Measurements from ENCODE around the gene TP53I11.

DNA sequence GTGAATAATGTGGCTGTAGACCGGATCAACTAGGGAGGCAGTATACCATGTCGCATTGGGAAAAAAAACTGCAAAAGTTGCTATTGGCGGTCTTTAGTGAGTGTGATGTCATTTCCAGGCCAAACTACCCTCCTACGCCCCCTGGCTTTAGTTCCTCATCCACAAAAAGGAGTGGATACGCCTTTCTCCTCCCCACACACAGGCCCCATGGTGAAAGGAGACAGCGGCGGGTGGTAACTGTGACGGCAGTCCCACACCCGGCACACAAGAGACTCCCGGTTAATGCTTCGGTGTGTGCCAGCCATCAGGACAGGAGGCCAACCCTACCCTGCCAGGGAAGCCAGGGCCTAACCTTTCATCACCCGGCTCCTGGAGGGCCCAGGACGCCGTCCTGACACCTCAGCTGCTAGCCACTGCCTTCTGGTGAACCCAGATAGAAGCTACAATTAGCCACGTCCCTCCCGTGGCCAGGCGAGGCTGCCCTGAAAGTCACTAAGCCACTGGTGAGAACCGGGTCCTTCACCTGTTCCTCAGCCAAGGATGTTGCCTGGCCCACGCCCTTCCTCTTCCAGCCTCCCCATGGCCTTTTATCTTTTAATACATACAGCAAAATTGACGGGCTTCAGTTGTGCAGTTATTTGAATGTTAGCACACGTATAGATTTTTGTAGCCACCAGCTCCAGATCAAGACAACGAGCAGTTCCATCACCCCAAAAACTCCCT lies 10.8 kb downstream of the TP53I11 start:
- no peak for TF ChIP-seq EP300 (IDR thresholded peaks at IDR 0.05; ENCODE audit: borderline replicate concordance)
- TF ChIP-seq TAF1 (IDR thresholded peaks at IDR 0.05; ENCODE audit: low read depth) = no peak
- no peak for TF ChIP-seq RAD21 (IDR thresholded peaks at IDR 0.05; ENCODE audit: low read depth)

All from Ishikawa (cell line).